ENCODE data around the gene WNT8B. TPM values are rescaled to one million over a fixed set of nuclear protein-coding genes. Genes with fewer than 3 reads are reported as not detected.

The WNT8B gene
- total RNA-seq, 1 experiment from 2014 or later, result 0.29 TPM

DNA sequence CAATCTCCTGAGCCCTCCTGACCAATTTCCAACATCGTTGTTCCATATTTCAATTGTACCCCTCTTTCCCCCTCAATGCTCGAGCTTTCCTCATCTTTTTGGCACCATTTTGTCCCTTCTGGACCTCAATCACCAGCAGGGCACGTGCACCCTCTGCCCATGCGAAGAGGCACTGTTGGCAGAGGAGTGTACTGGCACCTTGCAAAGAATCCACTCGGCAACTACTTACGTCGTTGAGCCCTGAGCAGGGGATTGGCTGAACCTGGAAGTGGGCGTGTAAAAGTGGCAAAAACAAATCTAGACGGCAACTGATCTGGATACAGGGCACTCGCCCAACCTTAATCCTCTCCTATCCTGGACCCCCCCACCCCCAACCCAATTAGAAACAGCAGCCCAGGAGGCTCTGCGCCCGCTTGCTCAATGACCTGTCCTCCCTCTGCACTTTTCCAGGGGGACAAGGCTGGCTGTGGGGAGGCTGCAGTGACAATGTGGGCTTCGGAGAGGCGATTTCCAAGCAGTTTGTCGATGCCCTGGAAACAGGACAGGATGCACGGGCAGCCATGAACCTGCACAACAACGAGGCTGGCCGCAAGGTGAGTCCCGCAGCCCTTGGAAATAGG is 18.8 kb downstream of the WNT8B start:
- Histone ChIP-seq H3K27me3 (ENCODE audit: low read length) (peaks cover 12% of the 10 kb centered on the region), H3K36me3 (ENCODE audit: low read depth, low read length) (no peaks in the 10 kb centered on the region), H4K20me1 (ENCODE audit: low read length) (no peaks in the 10 kb centered on the region), H3K79me2 (ENCODE audit: low read length) (no peaks in the 10 kb centered on the region), H3K4me2 (ENCODE audit: low read length) (peak overlapping the region; percentile 91), H3K27ac (ENCODE audit: low read length) (no peak overlapping the region), H3K4me3 (ENCODE audit: low read length) (peak overlapping the region; percentile 74), H3K9me2 (replicated peaks; ENCODE audit: low read length) (no peaks in the 10 kb centered on the region), H2AFZ (ENCODE audit: low read length) (peak overlapping the region; percentile 86), H3F3A (ENCODE audit: low read length, unreplicated experiment) (no peaks in the 10 kb centered on the region), H3K9ac (ENCODE audit: low read length) (no peak overlapping the region), H3K9me3 (ENCODE audit: low read length) (no peaks in the 10 kb centered on the region), H3K4me1 (ENCODE audit: insufficient read depth, low read length) (no peaks in the 10 kb centered on the region)
- peak; percentile 91 for DNase-seq
- intact Hi-C loops (cut with micrococcal nuclease), result no loop called here
- CTCF ChIA-PET, result interaction anchor here (1.4 to 1.7 kb wide), 3 partner anchors 13 to 37 kb away, joined by 3 to 20 read pairs (median 3); no protein-coding TSS in a partner anchor
- TF ChIP-seq, protein P1, sequence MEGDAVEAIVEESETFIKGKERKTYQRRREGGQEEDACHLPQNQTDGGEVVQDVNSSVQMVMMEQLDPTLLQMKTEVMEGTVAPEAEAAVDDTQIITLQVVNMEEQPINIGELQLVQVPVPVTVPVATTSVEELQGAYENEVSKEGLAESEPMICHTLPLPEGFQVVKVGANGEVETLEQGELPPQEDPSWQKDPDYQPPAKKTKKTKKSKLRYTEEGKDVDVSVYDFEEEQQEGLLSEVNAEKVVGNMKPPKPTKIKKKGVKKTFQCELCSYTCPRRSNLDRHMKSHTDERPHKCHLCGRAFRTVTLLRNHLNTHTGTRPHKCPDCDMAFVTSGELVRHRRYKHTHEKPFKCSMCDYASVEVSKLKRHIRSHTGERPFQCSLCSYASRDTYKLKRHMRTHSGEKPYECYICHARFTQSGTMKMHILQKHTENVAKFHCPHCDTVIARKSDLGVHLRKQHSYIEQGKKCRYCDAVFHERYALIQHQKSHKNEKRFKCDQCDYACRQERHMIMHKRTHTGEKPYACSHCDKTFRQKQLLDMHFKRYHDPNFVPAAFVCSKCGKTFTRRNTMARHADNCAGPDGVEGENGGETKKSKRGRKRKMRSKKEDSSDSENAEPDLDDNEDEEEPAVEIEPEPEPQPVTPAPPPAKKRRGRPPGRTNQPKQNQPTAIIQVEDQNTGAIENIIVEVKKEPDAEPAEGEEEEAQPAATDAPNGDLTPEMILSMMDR (conservative IDR thresholded peaks at IDR 0.05; ENCODE audit: low read depth, low read length), result no peak
- no peak for TF ChIP-seq EZH2phosphoT487 (IDR thresholded peaks at IDR 0.05; ENCODE audit: borderline replicate concordance, low read length)
- TF ChIP-seq EZH2 (IDR thresholded peaks at IDR 0.05; ENCODE audit: low read length, unreplicated experiment), result no peak
- ATAC-seq, result peak; percentile 95
- POLR2A ChIA-PET (ENCODE audit: unreplicated experiment), result no interaction called here
- no TSS peak for BruUV-seq (replicated peaks)

DNA sequence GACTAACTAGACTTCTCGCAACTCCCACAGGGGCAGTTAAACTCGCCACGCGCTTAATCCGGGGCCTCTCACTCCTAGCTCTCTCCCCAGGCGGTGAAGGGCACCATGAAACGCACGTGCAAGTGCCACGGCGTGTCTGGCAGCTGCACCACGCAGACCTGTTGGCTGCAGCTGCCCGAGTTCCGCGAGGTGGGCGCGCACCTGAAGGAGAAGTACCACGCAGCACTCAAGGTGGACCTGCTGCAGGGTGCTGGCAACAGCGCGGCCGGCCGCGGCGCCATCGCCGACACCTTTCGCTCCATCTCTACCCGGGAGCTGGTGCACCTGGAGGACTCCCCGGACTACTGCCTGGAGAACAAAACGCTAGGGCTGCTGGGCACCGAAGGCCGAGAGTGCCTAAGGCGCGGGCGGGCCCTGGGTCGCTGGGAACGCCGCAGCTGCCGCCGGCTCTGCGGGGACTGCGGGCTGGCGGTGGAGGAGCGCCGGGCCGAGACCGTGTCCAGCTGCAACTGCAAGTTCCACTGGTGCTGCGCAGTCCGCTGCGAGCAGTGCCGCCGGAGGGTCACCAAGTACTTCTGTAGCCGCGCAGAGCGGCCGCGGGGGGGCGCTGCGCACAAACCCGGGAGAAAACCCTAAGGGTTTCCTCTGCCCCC is 19.5 kb downstream of the WNT8B start:
- DNase-seq (peak; percentile 55), ATAC-seq (peak; percentile 67)
- TF ChIP-seq, protein P1 (conservative IDR thresholded peaks at IDR 0.05; ENCODE audit: low read depth, low read length), result peak; percentile 84
- no peak for TF ChIP-seq EZH2 (IDR thresholded peaks at IDR 0.05; ENCODE audit: low read length, unreplicated experiment)
- Histone ChIP-seq H3K4me3 (ENCODE audit: low read length) (peak overlapping the region; percentile 74), H3K79me2 (ENCODE audit: low read length) (no peaks in the 10 kb centered on the region), H3K9me2 (replicated peaks; ENCODE audit: low read length) (no peaks in the 10 kb centered on the region), H3K9ac (ENCODE audit: low read length) (no peak overlapping the region), H3F3A (ENCODE audit: low read length, unreplicated experiment) (no peaks in the 10 kb centered on the region), H3K4me2 (ENCODE audit: low read length) (peak overlapping the region; percentile 91), H2AFZ (ENCODE audit: low read length) (peak overlapping the region; percentile 86), H3K36me3 (ENCODE audit: low read depth, low read length) (no peaks in the 10 kb centered on the region), H3K4me1 (ENCODE audit: insufficient read depth, low read length) (no peaks in the 10 kb centered on the region), H3K27me3 (ENCODE audit: low read length) (peaks cover 12% of the 10 kb centered on the region), H4K20me1 (ENCODE audit: low read length) (no peaks in the 10 kb centered on the region), H3K9me3 (ENCODE audit: low read length) (no peaks in the 10 kb centered on the region), H3K27ac (ENCODE audit: low read length) (no peak overlapping the region)
- CTCF ChIA-PET, result interaction anchor here (0.9 to 1.7 kb wide), 5 partner anchors 14 to 140 kb away, joined by 3 to 20 read pairs (median 3); partner anchors contain the start of gene HIF1AN
- intact Hi-C loops (cut with micrococcal nuclease), result no loop called here
- no TSS peak for BruUV-seq (replicated peaks)
- POLR2A ChIA-PET (ENCODE audit: unreplicated experiment), result no interaction called here

DNA sequence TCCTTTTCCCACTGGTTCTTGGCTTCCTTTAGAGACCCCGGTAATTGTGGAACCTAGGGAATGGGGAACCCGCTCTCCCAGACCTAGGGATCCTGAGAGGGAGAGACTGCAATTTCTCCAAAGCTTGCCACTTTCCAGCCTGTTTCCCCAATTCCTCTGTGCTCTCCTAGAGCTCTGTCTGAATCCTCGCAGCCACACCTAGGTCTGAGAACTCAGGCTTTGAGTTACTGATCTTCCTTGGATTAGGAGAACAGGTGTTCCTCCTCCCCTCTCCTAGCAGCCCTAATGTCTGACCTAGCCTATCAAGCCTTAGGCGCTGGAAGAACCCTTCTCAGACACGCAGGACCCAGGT is 20.0 kb downstream of the WNT8B start:
- BruUV-seq (replicated peaks), result no TSS peak
- no peaks in the 10 kb centered on the region for H4K20me1 ChIP-seq (ENCODE audit: low read length)
- TF ChIP-seq, protein P1 (conservative IDR thresholded peaks at IDR 0.05; ENCODE audit: low read depth, low read length), result peak; percentile 23
- no peak for TF ChIP-seq EZH2phosphoT487 (IDR thresholded peaks at IDR 0.05; ENCODE audit: borderline replicate concordance, low read length)
- H3K36me3 ChIP-seq (ENCODE audit: low read depth, low read length), result no peaks in the 10 kb centered on the region
- no peak overlapping the region for H3K27ac ChIP-seq (ENCODE audit: low read length)
- CTCF ChIA-PET, result interaction anchor here (0.6 to 1.7 kb wide), 6 partner anchors 14 to 395 kb away, joined by 3 to 20 read pairs (median 3); partner anchors contain the start of gene HIF1AN
- ATAC-seq (no peak), DNase-seq (no peak)
- H3K9me3 ChIP-seq (ENCODE audit: low read length), result no peaks in the 10 kb centered on the region
- H3F3A ChIP-seq (ENCODE audit: low read length, unreplicated experiment), result no peaks in the 10 kb centered on the region
- H3K4me1 ChIP-seq (ENCODE audit: insufficient read depth, low read length), result no peaks in the 10 kb centered on the region
- POLR2A ChIA-PET (ENCODE audit: unreplicated experiment), result no interaction called here
- intact Hi-C loops (cut with micrococcal nuclease), result no loop called here
- H2AFZ ChIP-seq (ENCODE audit: low read length), result peak overlapping the region; percentile 86
- no peaks in the 10 kb centered on the region for H3K79me2 ChIP-seq (ENCODE audit: low read length)
- peaks cover 12% of the 10 kb centered on the region for H3K27me3 ChIP-seq (ENCODE audit: low read length)
- H3K9ac ChIP-seq (ENCODE audit: low read length), result no peak overlapping the region
- H3K4me3 ChIP-seq (ENCODE audit: low read length), result peak overlapping the region; percentile 74
- peak overlapping the region; percentile 91 for H3K4me2 ChIP-seq (ENCODE audit: low read length)
- H3K9me2 ChIP-seq (replicated peaks; ENCODE audit: low read length), result no peaks in the 10 kb centered on the region

Data from PC-3 (cell line).